GM19239 (cell line): ENCODE results near the gene MYO1D.
A peak's percentile ranks its signal among the peaks of the same experiment; 100 is the strongest.

Experiments used
- DNase-seq: peaks from one replicate; pipeline ENCODE4 v3.0.0; 2011; ENCODE audit warnings: low spot score; ENCODE audit not compliant: insufficient read length
- FAIRE-seq: peaks from 2 replicates; lab custom pipeline; 2011; peaks lifted over from hg19 to GRCh38; lab: Jason Lieb, UNC

The MYO1D gene

GRCh38 chr17:32520737-32521404, 356.1 kb downstream of the MYO1D start:
- DNase-seq (no peak), FAIRE-seq (peak; percentile 85)

GRCh38 chr17:32520104-32520701, 356.7 kb downstream of the MYO1D start:
- DNase-seq (no peak), FAIRE-seq (peak; percentile 98)

GRCh38 chr17:32519228-32520103, 357.5 kb downstream of the MYO1D start:
- DNase-seq (no peak), FAIRE-seq (peak; percentile 26)

GRCh38 chr17:32518646-32519227, 358.2 kb downstream of the MYO1D start:
- no peak for FAIRE-seq

DNA sequence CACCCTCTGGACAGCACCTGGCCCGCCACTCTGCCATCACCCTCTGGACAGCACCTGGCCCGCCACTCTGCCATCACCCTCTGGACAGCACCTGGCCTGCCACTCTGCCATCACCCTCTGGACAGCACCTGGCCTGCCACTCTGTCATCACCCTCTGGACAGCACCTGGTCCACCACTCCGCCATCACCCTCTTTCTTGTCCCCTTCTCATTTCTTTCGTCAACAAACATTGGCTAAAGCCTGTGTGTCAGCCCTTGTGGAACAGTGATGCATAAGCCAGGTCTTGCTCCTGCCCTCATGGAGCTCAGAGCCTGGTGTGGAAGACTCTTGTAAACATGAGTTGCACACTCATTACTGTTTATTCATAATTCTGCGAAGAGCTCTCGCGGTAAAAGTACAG, 358.9 kb downstream of the MYO1D start:
- peak; percentile 18 for FAIRE-seq
- no peak for DNase-seq

More at GRCh38 chr17:32518646-32519227, 358.2 kb downstream of the MYO1D start:
- no peak for DNase-seq

- peak; percentile 85 for FAIRE-seq
- DNase-seq = no peak
Observed at GRCh38 chr17:32516940-32517701, 359.8 kb downstream of the MYO1D start.

- FAIRE-seq = no peak
Observed at GRCh38 chr17:32516450-32516849, 360.5 kb downstream of the MYO1D start.

GRCh38 chr17:32515677-32516383, 361.1 kb downstream of the MYO1D start:
- peak; percentile 97 for FAIRE-seq
- DNase-seq = no peak

More at GRCh38 chr17:32516450-32516849, 360.5 kb downstream of the MYO1D start:
- no peak for DNase-seq

DNA sequence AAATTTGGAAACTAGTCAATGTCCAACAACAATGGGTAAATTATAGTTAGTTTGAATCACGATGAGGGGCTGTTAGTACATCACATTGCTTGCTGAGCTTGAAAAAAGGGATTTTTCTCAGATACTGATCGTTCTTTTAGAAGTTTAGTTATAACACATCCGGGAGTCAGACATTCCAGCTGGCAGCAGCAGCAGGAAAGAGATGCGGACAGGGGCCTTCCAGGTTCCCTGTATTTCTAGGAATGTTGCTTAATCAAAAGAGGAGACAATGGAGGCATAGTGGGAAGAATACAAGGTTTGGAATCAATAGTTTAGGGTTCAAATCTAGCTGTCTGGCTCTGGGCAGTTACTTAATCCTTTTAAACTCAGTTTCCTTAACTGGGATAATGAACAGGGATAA, 362.3 kb downstream of the MYO1D start:
- FAIRE-seq = peak; percentile 4
- DNase-seq = no peak

DNA sequence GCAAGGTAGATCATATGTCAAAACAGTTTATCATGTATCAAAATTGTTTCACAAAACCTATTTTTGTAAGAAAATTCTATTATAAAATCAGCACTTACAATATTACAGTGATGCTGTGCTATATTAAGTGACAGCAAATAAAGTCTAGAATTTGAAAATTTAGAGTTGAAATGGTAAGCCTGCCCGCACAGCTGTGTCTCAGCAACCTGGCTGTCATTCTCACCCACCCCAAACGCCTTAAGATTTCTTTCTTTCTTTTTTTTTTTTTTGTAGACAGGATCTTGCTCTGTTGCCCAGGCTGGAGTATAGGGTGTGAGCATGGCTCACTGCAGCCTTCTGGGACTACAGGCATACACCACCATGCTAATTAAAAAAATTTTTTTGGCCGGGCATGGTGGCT, 363.3 kb downstream of the MYO1D start:
- no peak for FAIRE-seq
- no peak for DNase-seq

- no peak for DNase-seq
- FAIRE-seq = no peak
Observed at GRCh38 chr17:32512328-32512727, 364.6 kb downstream of the MYO1D start.

- FAIRE-seq = no peak
- no peak for DNase-seq
Observed at GRCh38 chr17:32510466-32510865, 366.5 kb downstream of the MYO1D start.

DNA sequence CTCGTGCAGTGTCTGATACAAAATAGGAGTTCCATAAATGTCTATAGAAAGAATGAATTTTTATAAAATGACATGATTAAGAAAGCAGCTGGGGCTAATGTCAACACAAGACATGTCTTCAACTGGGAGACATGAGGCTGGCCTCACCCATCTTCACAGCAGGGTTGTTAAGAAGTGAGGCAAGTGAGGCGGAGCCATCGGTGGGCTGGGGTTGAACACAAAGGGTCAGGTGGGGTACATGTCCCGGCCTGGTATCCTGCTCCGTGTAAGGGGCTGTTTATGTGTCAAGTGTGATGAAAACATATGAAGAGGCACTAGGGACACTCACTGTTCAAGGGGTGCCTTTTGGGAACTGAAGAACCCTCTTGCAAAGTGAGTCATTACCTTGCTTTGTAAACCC, 368.0 kb downstream of the MYO1D start:
- DNase-seq = no peak
- FAIRE-seq = peak; percentile 8

- no peak for DNase-seq
- peak; percentile 21 for FAIRE-seq
Observed at GRCh38 chr17:32504166-32504990, 372.5 kb downstream of the MYO1D start.

DNA sequence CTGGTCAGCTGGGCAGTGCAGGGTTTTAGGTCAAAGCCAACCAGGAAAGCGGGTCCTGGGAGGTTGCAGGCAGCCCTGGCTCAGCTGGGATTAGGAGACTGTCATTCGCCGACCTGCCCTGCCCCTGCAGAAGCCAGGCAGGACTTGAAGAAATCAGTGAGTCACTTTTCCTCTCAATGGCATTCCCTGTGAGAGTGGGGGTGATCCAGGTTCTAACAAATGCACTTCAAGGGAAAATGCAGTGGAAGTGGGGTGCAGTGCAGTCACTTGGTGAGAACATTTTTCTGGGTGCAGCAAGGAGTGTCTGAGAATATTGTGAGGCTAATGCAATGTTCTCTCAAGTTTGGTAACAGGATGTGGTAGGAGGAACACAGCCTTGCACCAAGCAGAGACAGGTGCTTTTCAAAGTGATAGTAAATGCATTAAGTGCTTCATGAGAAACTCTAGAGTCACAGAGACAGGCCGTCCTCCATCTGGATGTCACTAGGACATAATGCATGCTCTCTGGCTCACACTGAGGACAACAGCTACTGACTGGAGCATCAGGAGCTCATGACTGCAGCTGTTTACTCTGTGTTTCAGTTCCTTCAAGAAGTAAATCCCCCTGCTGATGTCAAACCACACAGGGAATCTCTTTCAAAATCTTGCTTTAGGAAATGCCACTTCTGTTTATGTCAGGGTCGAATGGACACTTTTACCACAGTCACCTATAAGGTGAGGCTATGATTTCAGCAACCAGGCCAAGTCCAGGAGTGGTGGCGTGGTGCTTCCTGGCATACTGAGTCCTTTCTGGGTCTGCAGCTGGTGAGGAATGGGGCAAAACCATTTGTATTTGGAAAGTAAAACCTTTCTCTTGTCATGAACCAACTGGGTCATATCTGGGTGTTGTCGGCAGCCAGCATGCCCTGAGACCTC, 373.4 kb downstream of the MYO1D start:
- FAIRE-seq = peak; percentile 100
- peak; percentile 65 for DNase-seq

- FAIRE-seq (no peak), DNase-seq (no peak)
Observed at GRCh38 chr17:32502710-32503109, 374.2 kb downstream of the MYO1D start.

- DNase-seq (no peak), FAIRE-seq (no peak)
Observed at GRCh38 chr17:32502013-32502412, 374.9 kb downstream of the MYO1D start.
